ENCODE data around the gene VAMP4. TPM values are rescaled to one million over a fixed set of nuclear protein-coding genes. Genes with fewer than 3 reads are reported as not detected.

The VAMP4 gene
- total and polyA plus RNA-seq, 10 of the 15 experiments (the other 5 are each of a cell fraction or from before 2014, with no cell fraction given), result 0.90 to 7.9 (median 4.3) TPM

GRCh38 chr1:171702598-171702997 is 39.3 kb downstream of the VAMP4 start (continued):
- no peak for TF ChIP-seq PML (IDR thresholded peaks at IDR 0.05; ENCODE audit: low read length)

- no peak overlapping the region for H3K27ac ChIP-seq (ENCODE audit: control insufficient read depth, insufficient read depth)
- no peaks in the 10 kb centered on the region for H4K20me1 ChIP-seq (ENCODE audit: control insufficient read depth, insufficient read depth)
- WGBS (ENCODE audit: insufficient coverage, insufficient replicate concordance, low lambda C conversion rate, missing lambda C conversion rate), result 93% methylated on average over 2 of the region's 2 CpGs
- intact Hi-C loops (cut with micrococcal nuclease; ENCODE audit: unreplicated experiment) (no loop called here), in situ Hi-C loops (cut with MboI) (no loop called here)
- FAIRE-seq (no peak), ATAC-seq (no peak), DNase-seq (ENCODE audit: low read depth, low spot score) (no peak)
- no peak overlapping the region for H3K4me3 ChIP-seq
- H3K9ac ChIP-seq (ENCODE audit: control insufficient read depth, insufficient read depth, low read length), result no peak overlapping the region
- no peaks in the 10 kb centered on the region for H3K79me2 ChIP-seq (ENCODE audit: control insufficient read depth, insufficient read depth, low read length)
- no peaks in the 10 kb centered on the region for H3K4me1 ChIP-seq (ENCODE audit: control insufficient read depth, insufficient read depth, low read length)
- POLR2A ChIA-PET, result no interaction called here
- RAD21 ChIA-PET (ENCODE audit: unreplicated experiment), result interaction anchor here (0.6 kb wide), 1 partner anchor 169 kb away, joined by 4 read pairs; no protein-coding TSS in a partner anchor
- H3K4me2 ChIP-seq (ENCODE audit: control insufficient read depth, insufficient read depth), result no peak overlapping the region
- TF ChIP-seq MTA2 (IDR thresholded peaks at IDR 0.05; ENCODE audit: low read depth) (no peak), CBX3 (IDR thresholded peaks at IDR 0.05; ENCODE audit: borderline replicate concordance, low read depth) (no peak), TCF12 (IDR thresholded peaks at IDR 0.05; ENCODE audit: low read depth, low read length) (no peak), SP1 (IDR thresholded peaks at IDR 0.05; ENCODE audit: low read depth, low read length) (no peak), FOXK2 (IDR thresholded peaks at IDR 0.05) (no peak), TCF3 (IDR thresholded peaks at IDR 0.05; ENCODE audit: borderline replicate concordance, insufficient read depth, low read depth, low read length) (no peak), EP300 (IDR thresholded peaks at IDR 0.05; ENCODE audit: borderline replicate concordance in 1 of 2, control insufficient read depth in 1 of 2, low read depth in 2 of 2, low read length in 2 of 2) (no peak), PRDM15 (CRISPR knock-in tag; IDR thresholded peaks at IDR 0.05) (no peak)
- TF ChIP-seq, protein P1, sequence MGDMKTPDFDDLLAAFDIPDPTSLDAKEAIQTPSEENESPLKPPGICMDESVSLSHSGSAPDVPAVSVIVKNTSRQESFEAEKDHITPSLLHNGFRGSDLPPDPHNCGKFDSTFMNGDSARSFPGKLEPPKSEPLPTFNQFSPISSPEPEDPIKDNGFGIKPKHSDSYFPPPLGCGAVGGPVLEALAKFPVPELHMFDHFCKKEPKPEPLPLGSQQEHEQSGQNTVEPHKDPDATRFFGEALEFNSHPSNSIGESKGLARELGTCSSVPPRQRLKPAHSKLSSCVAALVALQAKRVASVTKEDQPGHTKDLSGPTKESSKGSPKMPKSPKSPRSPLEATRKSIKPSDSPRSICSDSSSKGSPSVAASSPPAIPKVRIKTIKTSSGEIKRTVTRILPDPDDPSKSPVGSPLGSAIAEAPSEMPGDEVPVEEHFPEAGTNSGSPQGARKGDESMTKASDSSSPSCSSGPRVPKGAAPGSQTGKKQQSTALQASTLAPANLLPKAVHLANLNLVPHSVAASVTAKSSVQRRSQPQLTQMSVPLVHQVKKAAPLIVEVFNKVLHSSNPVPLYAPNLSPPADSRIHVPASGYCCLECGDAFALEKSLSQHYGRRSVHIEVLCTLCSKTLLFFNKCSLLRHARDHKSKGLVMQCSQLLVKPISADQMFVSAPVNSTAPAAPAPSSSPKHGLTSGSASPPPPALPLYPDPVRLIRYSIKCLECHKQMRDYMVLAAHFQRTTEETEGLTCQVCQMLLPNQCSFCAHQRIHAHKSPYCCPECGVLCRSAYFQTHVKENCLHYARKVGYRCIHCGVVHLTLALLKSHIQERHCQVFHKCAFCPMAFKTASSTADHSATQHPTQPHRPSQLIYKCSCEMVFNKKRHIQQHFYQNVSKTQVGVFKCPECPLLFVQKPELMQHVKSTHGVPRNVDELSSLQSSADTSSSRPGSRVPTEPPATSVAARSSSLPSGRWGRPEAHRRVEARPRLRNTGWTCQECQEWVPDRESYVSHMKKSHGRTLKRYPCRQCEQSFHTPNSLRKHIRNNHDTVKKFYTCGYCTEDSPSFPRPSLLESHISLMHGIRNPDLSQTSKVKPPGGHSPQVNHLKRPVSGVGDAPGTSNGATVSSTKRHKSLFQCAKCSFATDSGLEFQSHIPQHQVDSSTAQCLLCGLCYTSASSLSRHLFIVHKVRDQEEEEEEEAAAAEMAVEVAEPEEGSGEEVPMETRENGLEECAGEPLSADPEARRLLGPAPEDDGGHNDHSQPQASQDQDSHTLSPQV (IDR thresholded peaks at IDR 0.05), result no peak
- CTCF ChIA-PET, result no interaction called here
- no peaks in the 10 kb centered on the region for H3K9me3 ChIP-seq (replicated peaks; ENCODE audit: control insufficient read depth, insufficient read depth, low read length)
- SMC1A ChIA-PET (ENCODE audit: uncharacterized antibody, unreplicated experiment), result interaction anchor here (0.6 kb wide), 1 partner anchor 10 kb away, joined by 3 read pairs; no protein-coding TSS in a partner anchor
- BruUV-seq (replicated peaks), result no TSS peak
- no peaks in the 10 kb centered on the region for H3K27me3 ChIP-seq (replicated peaks in 1 of 2; ENCODE audit: control insufficient read depth in 2 of 2, insufficient read depth in 2 of 2, low read length in 1 of 2)
- no peaks in the 10 kb centered on the region for H3K36me3 ChIP-seq (ENCODE audit: control insufficient read depth in 2 of 2, insufficient read depth in 2 of 2, low read length in 1 of 2)
- no peak overlapping the region for H2AFZ ChIP-seq (ENCODE audit: control insufficient read depth, low read depth, low read length)
Observed at GRCh38 chr1:171699531-171699930, 42.3 kb downstream of the VAMP4 start.
